Stimulated activated CD8-positive, alpha-beta memory T cell treated with anti-CD3 and anti-CD28 coated beads, Interleukin-12 subunit alpha, Interleukin-12 subunit beta, amount 100 ng/mL, for 24 hours (primary cell): ENCODE results near the gene PLEKHG3.
"Not testable (repeated sequence)": the region's sequence is repeated elsewhere in the genome, so short reads cannot be mapped to it uniquely, and the experiment has no call there.

ENCODE experiments used
- DNase-seq: peaks from one replicate; pipeline ENCODE4 v3.0.0-alpha.2; 2020; ENCODE audit errors: extremely low read depth

Gene PLEKHG3

DNA sequence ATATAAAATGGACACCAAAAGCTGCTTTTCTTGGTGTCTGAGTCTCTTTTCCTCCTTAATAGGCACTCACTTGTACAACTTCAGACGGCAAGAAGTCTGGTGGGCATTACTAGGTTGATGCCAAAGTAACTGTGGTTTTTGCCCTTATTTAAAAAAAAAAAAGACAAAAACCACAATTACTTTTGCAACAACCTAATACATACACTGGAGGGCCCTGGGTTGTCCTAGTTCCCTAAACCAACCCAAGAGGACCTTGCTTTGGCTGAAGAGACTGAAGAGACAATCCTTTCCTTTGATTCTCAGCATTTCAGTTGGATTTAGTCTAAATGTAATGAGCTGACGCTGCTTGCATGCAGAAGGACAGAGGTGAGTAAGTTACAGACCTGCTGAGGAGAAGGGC, 16.2 kb upstream of the PLEKHG3 start:
- DNase-seq = no peak

DNA sequence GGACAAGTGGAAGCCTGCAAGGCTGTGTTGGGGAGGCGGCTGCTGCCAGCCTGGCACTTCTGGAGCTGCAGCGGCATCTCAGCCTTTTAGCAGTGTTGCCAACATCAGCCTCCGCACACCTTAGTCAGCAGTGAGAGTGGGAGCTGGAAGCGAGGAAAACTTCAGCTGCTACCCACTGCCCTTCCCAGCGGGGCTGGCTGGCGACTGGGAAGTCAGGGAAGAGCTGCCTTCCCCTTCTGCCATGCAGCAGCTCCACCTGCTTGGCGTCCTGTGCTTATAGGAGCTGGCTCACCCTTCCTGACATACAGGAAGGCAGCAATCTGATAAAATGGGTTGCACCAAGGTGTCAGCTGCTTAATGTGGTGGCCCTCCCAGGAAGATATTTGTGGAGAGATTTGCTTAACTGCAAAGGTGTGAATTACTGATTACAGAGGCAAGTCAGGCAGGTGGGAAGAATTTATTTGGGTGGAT, 15.4 kb upstream of the PLEKHG3 start:
- no peak for DNase-seq

DNA sequence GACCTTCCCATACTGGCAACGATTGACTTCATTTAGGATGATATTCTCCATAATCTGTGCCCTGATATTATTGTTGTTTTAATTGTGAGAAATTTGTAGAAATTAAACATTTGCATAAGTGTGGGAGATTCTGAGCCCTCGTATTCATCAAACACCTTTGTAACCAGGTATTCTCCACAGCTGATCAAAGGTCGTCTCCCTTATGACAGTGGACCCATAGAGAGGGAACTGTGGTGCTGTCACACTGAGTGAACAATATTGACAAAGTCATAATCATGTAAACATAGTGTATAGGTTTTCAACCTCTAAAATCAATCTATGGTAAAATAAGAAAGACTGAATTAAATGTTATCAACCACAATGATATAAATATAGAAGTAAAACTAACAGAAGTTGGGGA, 14.9 kb upstream of the PLEKHG3 start:
- no peak for DNase-seq

DNA sequence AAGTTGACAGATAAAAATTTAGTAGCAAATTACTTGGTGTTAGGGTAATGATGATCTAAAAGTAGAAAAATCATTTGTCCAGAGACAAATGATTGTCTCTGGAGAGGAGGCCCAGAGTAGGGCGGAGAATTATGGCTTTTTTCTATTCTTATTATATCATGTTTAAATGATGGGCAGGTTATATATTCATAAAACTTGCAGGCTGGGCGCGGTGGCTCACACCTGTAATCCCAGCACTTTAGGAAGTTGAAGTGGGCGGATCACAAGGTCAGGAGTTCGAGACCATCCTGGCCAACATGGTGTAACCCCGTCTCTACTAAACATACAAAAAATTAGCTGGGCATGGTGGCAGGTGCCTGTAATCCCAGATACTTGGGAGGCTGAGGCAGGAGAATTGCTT, 13.6 kb upstream of the PLEKHG3 start:
- not testable (repeated sequence) for DNase-seq

DNA sequence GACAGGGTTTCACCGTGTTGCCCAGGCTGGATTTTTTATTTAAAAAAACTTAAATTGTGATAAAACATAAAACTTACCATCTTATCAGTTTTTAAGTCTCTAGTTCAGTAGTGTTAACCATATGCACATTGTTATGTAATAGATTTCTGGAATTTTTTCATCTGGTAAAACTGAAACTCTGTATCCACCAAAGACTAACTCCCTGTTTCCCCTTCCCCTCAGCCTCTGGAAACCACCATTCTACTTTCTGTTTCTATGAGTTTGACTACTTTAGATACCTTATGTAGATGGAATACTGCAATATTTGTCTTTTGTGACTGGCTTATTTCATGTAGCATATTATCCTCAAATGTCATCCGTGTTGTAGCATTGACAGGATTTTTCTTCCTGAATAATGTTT, 12.8 kb upstream of the PLEKHG3 start:
- no peak for DNase-seq

DNA sequence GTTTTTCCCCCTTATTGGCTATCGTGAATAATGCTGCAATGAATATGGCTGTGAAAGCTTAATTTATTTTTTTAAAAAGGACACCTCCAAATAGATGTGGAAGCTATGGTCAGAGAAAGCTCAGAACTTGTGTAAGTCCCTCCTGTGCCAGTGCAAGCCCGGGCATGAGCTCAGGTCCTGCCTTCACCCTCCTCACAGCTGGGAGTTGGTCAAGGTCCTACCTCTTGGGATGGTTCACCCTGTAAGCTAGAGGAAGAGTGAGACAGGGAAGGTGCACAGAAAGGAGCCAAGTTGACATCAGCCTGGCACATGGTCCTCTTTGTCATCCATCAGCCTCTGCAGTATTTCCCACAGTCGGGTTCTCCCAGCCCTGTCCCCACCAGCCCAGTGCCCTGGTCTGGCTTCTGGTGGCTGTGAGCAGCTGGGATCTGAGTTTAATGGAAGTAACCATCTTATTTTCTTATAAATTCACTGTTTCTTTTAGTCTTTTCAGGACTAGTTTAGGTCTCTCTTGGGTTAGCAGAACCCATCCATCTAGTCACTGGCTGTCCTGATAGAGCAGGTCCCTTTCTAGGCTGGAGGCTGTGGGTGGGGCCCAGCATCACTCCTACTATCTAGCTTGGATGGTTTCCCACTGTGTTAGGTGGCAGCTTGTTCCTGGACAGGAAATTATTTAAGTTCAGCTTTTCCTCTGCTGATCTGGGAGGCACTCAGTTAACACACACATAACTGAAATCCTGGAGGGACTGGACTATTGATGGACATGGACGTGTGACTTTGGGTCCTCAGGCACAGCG, 11.8 kb upstream of the PLEKHG3 start:
- no peak for DNase-seq

DNA sequence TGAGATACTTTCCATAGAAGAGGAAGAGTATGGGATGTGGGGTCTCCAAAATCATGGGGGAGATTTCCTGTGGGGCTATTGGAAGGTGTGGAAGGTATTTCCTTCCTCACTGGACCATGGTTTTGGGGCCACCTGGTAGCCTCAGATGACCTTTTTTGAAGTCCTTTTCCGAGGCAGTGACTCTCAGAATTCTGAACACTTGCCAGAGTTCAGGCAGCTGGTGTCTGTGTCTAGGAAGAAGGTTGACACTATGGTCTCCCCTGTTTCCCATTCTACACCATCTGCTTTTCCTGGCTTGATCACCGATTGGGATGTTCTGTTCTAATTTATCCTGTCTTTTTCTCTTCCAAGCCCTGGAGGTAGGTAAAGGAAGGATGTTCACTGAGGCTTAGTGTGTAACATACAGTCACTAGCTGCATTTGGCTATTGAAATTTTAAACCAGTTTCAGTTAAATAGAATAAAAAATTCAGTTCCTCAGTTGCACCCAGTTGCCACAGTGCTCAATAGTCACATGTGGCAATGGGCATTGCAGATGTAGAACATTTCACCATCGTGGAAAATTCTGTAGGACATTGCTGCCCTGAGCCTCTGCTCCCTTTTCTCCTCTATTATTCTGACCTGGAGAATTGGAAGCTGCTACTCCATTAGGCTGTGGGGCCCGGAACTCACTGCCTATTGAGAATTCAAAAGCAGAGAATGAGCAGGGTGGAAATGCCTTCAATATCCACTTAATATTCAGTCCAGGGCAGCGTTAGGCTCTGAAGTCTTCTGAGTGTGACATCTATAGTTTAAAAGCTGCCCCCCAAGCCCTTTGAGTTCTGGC, 11.0 kb upstream of the PLEKHG3 start:
- DNase-seq = no peak

DNA sequence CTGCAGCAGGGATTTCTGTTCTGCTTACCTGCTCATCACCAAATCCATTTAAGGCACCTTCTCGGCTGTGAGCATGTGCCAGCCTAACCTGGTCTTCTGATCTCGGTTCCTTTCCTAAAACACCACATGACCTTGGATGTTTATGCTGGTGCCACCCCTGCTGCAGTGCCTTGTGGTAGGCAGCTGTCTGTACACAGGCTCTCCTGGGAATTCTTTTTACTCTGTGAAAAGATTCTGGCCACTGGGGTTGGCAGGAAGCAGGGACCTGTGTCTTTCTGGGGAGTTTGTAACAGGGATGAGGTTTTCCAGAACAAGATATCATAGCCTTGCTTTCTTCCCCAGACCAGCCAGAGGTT, 10.4 kb upstream of the PLEKHG3 start:
- DNase-seq = no peak

DNA sequence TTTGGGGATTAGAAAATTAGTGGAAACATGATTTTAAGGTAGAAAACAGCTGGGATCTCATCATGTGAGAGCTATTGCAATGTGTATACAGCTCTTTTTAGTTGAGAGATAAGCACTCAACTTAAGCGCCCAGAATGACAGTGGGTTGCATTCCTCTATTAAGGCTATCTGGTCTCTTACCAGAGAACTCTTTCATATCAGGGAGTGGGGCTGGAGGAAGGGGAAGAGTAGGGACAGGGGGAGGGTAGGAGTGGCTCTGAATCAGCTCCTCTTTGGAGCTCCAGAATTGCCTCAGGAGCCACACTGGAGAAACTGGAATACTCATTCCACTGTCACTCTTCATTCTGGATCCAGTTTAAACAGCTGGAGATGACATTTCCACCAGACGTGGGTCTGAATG, 9.2 kb upstream of the PLEKHG3 start:
- DNase-seq = no peak

DNA sequence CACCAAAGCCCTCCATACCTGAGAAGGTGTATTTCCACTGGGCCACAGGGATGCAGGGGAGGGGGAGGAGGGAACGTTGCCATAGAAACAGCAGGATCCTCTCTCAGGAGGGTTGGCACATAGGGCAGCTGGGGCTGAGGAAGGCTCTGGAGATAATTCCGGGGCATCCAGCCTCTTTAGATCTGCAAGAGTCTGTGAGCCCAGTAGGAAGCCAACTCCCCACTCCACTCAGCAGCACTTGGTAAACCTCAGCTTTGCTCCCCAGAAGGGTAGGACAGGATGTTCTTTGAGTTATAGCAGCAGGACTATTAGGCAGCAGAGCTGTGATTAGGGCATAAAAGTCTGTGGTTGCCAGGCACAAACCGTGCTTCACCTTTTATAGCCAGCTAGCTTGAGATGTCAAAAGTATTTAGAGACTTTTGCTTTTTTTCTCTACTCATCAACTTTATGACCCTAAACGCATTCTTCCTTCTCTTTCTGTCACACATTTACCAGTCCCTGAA, 7.8 kb upstream of the PLEKHG3 start:
- no peak for DNase-seq

DNA sequence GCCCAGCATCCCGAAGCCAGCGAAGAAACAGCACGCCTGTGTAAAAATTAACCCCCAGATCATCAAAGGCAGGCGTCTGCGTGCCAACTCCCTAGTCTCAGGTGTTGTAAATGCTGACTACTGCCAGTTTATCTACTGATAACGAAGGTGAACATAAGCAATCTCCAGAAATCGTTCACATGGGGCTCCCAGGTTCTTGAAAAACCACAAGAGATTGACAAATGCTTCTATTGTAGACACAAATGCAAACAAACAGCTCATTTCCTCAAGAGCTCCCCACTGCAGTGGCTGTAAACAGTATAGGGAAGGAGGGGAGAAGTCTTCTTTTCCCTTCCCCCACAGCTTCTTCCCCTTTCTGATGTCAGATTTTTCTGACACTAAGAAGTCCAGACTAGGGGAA, 5.3 kb upstream of the PLEKHG3 start:
- no peak for DNase-seq

DNA sequence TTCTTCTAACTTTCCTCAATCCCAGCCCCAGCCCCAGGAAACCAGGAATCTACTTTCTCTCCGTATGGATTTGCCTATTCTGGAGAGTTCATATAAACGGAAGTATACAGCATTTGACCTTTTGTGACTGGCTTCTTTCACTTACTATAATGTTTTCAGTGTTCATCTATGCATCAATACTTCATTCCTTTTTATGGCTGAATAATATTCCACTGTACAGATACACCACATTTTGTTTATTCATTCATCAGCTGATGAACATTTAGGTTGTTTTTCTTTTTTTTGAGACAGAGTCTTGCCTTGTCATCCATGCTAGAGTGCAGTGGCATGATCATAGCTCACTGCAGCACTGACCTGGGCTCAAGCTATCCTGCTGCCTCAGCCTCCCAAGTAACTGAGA, 3.9 kb upstream of the PLEKHG3 start:
- no peak for DNase-seq

DNA sequence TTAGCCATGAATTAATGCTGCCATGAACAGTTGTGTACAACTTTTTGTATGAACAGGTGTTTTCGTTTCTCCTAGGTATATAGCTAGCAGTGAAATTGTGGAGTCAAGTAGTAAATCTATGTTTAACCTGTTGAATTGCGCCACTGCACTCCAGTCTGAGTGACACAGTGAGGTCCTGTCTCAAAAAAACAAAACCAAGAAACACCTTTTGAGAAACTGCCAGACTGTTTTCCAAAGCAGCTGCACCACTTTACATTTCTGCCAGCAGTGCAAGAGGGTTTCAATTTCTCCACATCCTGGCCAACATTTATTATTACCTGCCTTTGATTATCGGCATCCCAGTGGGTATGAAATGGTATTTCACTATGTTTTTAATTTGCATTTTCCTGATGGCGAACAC, 3.3 kb upstream of the PLEKHG3 start:
- no peak for DNase-seq

DNA sequence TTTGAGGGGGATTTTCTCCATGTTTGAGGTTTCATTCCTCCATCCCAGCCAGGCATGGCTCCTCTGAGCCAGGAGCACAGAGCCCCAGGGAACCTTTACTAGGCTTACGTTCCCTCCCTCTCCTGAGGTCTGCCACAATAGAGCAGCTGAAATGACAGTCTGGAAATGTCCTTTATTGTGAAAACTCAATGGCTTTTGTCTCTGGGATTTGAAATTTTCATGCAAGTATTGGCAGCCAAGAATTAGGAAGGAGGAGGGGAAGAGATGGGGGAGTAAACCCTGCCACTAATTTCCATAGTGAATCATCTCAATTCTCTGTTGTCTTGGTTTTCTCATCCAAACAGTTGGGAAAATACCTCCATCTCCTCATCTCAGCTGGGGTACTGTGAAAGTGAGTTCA, 2.6 kb upstream of the PLEKHG3 start:
- DNase-seq = no peak

DNA sequence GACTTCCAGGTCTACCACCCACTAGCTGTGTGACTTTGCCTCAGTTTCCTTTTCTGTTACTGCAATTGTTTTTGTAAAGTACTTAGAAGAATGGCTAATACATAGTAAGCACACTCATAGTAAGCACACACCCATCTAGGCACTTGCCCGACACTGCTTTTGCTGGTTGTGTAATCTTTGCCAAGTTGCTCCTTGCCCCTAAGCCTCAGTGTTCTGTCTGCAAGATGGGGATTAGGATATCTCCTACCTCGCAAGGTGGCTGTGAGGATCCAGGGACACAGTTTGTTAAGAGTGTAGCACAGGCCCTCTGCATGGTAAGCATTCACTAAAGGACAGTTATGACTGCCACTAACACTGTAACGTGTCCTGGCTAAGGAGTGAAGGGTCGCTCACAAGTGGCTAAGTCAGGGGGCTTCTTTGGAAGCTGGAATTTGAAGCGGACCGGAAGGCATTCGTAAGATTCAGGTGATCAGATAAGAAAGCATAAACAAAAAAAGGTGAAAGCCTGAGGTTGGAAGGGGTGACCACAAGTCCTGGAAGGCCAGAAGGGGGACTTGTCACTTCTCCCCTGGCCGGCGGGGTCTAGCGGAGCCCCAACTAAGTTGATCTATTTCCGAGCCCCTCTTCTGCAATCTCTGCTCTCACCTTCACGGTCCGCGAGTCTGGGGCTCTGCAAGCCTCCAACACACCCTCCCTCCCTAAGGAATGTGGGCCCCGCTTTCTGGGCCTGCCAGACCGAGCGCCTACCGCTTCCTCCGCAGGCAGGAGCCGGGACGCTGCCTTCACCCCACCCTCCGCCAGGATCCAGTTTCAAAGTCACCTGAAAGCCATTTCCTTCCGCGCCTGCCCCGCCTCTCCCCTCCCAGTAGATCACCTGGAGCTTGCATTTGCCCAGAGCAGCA, 1.5 kb upstream of the PLEKHG3 start:
- no peak for DNase-seq

DNA sequence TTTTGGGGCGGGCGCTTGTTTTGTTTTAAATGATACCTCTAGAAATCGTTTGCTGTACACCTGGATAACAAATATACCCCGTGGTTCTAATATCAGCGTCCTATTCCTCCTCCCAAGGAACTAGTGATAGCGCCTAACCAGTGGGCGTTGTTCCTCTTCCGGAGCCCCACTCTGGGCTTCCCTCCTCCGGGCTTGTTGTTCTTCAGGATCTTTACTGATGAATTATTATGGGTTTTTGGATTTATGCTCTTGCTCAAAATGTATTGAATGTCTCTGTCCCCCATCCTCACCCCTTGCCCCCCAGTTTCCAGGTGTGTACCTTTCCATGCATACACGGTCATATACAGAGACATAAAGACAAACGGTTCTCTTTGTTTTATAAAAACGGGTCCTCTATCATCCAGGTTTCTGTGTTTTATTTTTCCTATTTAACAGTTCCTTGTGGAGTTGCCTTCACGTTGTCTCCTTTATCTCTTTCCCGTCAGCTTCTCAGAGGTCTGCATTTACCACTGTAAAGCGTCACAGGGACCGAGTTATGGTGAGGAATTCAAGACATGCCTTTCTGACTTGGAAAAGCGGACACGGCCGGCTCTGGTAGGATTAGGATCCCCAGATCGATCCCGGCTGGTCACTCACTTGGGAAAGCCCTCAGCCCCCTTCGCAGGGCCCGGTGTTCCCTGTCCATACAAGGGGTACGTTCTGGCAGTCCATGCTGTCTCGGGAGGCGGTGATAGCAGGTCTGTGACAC, 655 bp upstream of the PLEKHG3 start:
- DNase-seq = no peak

DNA sequence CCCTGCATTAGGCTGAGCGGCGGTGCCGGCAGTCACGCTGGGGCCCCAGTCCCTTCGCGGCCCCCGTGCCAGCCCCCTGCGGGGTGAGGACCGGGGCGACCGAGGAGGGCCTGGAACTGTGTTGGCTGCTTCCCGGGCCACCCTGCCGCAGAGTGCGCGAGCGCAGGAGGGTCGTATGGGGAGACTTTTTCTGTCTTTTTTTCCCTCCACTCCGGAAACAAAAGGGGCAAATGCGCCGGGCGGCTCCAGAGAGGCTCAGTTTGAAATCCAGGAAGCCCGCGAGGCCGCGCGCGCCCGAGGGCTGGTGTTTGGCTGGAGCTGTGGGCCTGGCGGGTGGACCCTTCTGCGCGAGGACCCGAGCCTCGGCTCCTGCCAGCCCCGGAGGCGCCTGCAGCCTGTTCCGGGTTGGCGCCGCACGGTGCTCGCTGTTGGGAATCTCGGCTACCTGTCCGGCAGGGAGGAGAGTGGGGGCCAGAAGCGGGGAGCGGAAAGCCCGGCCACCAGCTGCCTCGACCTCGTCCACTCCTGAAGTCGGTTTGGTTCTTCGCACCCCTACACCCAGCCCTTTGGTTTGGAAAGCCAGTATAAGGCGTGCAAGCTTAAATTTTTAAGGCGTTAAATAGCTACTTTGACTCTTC, 638 bp downstream of the PLEKHG3 start:
- no peak for DNase-seq

DNA sequence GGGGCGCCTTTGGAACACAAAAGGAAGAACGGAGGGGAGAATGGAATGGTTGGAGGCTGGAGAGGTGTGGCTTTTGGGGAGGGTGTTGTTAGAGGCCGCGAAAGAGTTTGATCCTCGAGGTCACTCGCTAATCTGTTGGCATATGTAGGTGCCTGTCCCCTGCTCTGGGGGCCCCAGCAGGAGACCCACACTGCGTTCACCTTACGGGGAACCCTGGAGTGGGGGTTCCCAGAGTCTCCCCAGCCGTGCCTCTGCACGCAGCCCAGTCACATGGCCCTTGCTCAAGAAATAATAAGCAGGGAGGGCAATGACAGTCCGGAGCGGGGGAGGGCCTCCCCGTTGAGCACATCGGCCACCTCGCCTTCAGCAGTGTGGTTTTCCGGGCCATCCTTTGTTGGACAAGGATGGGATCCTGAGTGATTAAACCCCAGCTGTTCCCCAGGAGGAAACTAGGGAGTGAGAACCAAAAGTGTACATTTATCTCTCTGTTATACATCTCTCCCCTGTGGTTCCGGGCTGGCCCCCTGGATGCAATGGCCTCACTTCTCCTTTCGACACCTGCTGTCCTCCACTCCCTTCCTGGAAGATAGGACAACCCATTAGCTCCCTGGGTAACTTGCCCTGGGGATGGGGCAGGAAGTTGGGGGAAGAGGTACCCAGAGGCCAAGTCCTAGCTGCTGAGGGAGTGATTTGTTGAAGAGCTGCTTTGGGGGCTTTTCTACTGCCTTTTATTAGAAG, 1.3 kb downstream of the PLEKHG3 start:
- no peak for DNase-seq

DNA sequence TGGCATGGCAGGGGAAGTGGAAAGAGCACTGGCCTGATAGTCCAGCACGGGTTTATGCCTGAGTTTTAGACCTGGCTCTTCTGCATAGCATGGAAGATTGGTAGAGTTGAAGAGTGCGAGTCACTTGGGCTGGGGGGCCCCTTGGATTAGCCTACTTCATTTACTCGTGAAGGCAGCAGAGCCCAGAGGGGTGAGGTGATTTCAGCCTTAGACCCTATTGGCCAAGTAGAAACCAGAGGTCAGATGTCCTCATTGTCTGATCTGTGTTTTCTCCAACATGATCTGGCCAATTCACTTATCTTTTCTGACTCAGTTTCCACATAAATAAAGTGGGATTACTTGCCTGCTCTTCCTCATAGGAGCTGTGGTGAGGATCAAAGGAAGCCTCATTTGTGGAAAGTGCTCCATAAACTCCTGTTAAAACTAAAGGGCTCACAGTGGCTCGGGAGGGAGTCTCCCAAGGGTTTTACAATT, 1.9 kb downstream of the PLEKHG3 start:
- DNase-seq = no peak

DNA sequence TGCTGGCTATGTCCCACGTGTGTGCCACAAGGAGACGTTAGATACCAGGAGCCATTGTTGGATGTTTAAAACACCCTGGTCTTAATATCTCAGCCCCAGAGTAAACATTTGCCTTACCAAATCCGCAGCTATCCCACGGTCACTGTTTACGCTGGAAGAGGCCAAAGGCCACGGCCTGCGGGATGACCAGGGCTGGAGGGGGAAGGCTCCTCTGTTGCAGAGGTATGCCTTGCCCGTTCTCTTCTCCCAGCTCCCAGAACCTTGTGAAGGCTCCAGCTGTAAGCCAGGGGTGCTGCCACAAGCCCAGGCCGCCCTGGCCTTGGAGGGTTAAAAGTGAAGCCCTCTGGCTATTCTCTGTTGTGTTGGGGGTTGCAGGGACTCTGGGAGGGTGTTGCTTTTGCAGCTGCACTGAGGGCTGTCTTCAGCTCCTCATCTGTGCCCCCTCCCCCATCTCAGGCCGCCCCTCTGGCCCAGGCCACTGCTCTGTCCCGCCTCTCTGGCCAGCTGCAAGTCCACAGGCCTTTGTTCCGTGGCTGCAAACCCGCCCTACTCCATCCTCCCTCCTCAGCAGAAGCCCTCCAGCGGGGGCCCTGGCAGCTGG, 2.5 kb downstream of the PLEKHG3 start:
- no peak for DNase-seq
